Esophagus squamous epithelium (tissue), 4 donors: Measurements from ENCODE around the gene TUT7.

Source experiments
- CTCF ChIP-seq, 6 experiments: fragments of 450-650 bp in 4 of 6; fragments of 200-600 bp in 2 of 6; sonication (generic) in 2 of 6; IDR thresholded peaks; one replicate each; pipeline ENCODE4 v1.5.1; 2016 to 2019; ENCODE audit warnings: antibody characterized with exemption in 6 of 6, mild to moderate bottlenecking in 4 of 6, moderate library complexity in 4 of 6
- POLR2A ChIP-seq, 4 donors: fragments of 450-650 bp; IDR thresholded peaks; one replicate each; pipeline ENCODE4 v1.6.1; 2017; ENCODE audit warnings: antibody characterized with exemption in 4 of 4, mild to moderate bottlenecking in 4 of 4, moderate library complexity in 3 of 4

- TF ChIP-seq CTCF (IDR thresholded peaks at IDR 0.05) (no peak), POLR2A (IDR thresholded peaks at IDR 0.05) (no peak)
Observed at GRCh38 chr9:86252870-86253269, 101.3 kb downstream of the TUT7 start.
